PC-3 (cell line): ENCODE measurements around the gene ZNF24. TPM values are rescaled to one million over a fixed set of nuclear protein-coding genes. Genes with fewer than 3 reads are reported as not detected.

Experiments
- ATAC-seq: fragments of 200-7000 bp; cut with Tn5 transposase; 2 replicates; pipeline ENCODE4 v1.9.1; 2020; ENCODE audit warnings: mild to moderate bottlenecking, moderate library complexity
- BruUV-seq: library from RNA; stranded (reverse); fragments of 400-500 nt; replicated peaks from 2 replicates; lab custom pipeline; 2021; lab: Mats Ljungman, UMichigan
- CTCF ChIA-PET: fragments of 300-600 bp; sonication (Branson Sonifier 250); formaldehyde crosslinking; loops from one replicate; lab custom pipeline; 2022; ENCODE audit warnings: antibody characterized with exemption; lab: Charles Lee
- POLR2A ChIA-PET: fragments of 300-600 bp; sonication (Branson Sonifier 250); formaldehyde crosslinking; loops from one replicate; lab custom pipeline; 2022; ENCODE audit warnings: antibody characterized with exemption; ENCODE audit not compliant: unreplicated experiment; lab: Charles Lee
- DNase-seq: peaks from one replicate; pipeline ENCODE4 v3.0.0-alpha.2; 2015
- H2AFZ ChIP-seq: fragments of 300-600 bp; sonication (generic); 2 replicates; pipeline ENCODE4 v1.6.0; 2016; ENCODE audit warnings: antibody characterized with exemption, low read length
- H3F3A ChIP-seq: fragments of 300-600 bp; sonication (generic); one replicate; pipeline ENCODE4 v1.6.0; 2017; ENCODE audit warnings: antibody characterized with exemption, low read length, control low read depth, mild to moderate bottlenecking; ENCODE audit not compliant: unreplicated experiment
- H3K27ac ChIP-seq: fragments of 300-600 bp; sonication (generic); 2 replicates; pipeline ENCODE4 v1.5.1; 2016; ENCODE audit warnings: mild to moderate bottlenecking, low read length
- H3K27me3 ChIP-seq: fragments of 300-600 bp; sonication (generic); 2 replicates; pipeline ENCODE4 v1.6.1; 2016; ENCODE audit warnings: low read length, mixed read lengths
- H3K36me3 ChIP-seq: fragments of 300-600 bp; sonication (generic); 2 replicates; pipeline ENCODE4 v1.6.1; 2016; ENCODE audit warnings: low read depth, mixed run types, low read length, mixed read lengths
- H3K4me1 ChIP-seq: fragments of 300-600 bp; sonication (generic); 2 replicates; pipeline ENCODE4 v1.5.1; 2016; ENCODE audit warnings: low read length; ENCODE audit not compliant: insufficient read depth
- H3K4me2 ChIP-seq: fragments of 300-600 bp; sonication (generic); 2 replicates; pipeline ENCODE4 v1.6.0; 2016; ENCODE audit warnings: low read length
- H3K4me3 ChIP-seq: fragments of 300-600 bp; sonication (generic); 2 replicates; pipeline ENCODE4 v1.5.1; 2016; ENCODE audit warnings: mild to moderate bottlenecking, low read length, mixed read lengths
- H3K79me2 ChIP-seq: fragments of 300-600 bp; sonication (generic); 2 replicates; pipeline ENCODE4 v1.6.1; 2017; ENCODE audit warnings: low read length, mixed read lengths
- H3K9ac ChIP-seq: fragments of 300-600 bp; sonication (generic); 2 replicates; pipeline ENCODE4 v1.6.0; 2016; ENCODE audit warnings: mild to moderate bottlenecking, low read length
- H3K9me2 ChIP-seq: fragments of 300-600 bp; sonication (generic); replicated peaks from 2 replicates; pipeline ENCODE4 v1.6.1; 2016; ENCODE audit warnings: mixed run types, low read length, mixed read lengths
- H3K9me3 ChIP-seq: fragments of 300-600 bp; sonication (generic); 2 replicates; pipeline ENCODE4 v1.6.1; 2016; ENCODE audit warnings: low read length, mixed read lengths
- H4K20me1 ChIP-seq: fragments of 300-600 bp; sonication (generic); 2 replicates; pipeline ENCODE4 v1.6.1; 2016; ENCODE audit warnings: low read length, mixed read lengths
- CTCF ChIP-seq: fragments of 300-600 bp; sonication (generic); conservative IDR thresholded peaks from 2 replicates; pipeline ENCODE4 v1.5.1; 2017; ENCODE audit warnings: antibody characterized with exemption, low read depth, mild to moderate bottlenecking, low read length
- EZH2 ChIP-seq: fragments of 300-600 bp; sonication (generic); IDR thresholded peaks from one replicate; pipeline ENCODE4 v1.6.1; 2017; ENCODE audit warnings: antibody characterized with exemption, mild to moderate bottlenecking, low read length; ENCODE audit not compliant: unreplicated experiment
- EZH2phosphoT487 ChIP-seq: fragments of 300-600 bp; sonication (generic); IDR thresholded peaks from 2 replicates; pipeline ENCODE4 v1.6.1; 2018; ENCODE audit warnings: mild to moderate bottlenecking, antibody characterized with exemption, low read length, borderline replicate concordance
- intact Hi-C: fragments of 100-400 bp; cut with micrococcal nuclease; formaldehyde crosslinking; loops from 2 replicates; pipeline ENCODE4 v1.9.0; 2023
- total RNA-seq: library from RNA; depleted of rRNA; stranded (reverse); fragments of >200 nt; gene quantifications from 2 replicates; pipeline ENCODE4 v1.2.3, GENCODE V29; 2014

ZNF24 gene
- total RNA-seq, 1 experiment from 2014 or later, result 11.0 TPM

DNA sequence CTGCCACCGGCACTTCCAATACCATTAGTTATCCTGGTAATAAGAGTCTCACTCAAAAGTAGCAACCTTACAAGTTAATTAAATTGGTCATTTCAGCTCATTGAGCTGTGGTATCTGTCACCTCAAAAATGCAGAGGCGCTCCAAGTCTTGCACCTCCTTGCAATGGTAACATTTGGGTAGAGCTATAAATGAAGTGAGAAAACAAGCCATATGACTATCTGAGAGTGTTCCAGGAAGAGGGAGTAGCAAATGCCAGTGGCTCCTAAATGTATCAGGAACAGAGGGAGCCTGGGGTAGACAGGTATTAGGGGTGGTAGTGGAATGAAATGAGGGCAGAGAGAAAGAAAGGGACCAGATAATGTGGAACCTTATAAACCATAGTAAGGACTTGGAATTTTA is 48.2 kb downstream of the ZNF24 start:
- H3K27ac ChIP-seq, result no peak overlapping the region
- H3K4me1 ChIP-seq, result no peaks in the 10 kb centered on the region
- H3K9me3 ChIP-seq, result no peaks in the 10 kb centered on the region
- no peaks in the 10 kb centered on the region for H4K20me1 ChIP-seq
- BruUV-seq, result no TSS peak
- no peaks in the 10 kb centered on the region for H3K9me2 ChIP-seq
- no peak overlapping the region for H3K4me3 ChIP-seq
- POLR2A ChIA-PET, result no interaction called here
- peaks cover 13% of the 10 kb centered on the region for H3K79me2 ChIP-seq
- DNase-seq (no peak), ATAC-seq (no peak)
- no peak overlapping the region for H2AFZ ChIP-seq
- no peaks in the 10 kb centered on the region for H3F3A ChIP-seq
- no peak for TF ChIP-seq CTCF
- no peaks in the 10 kb centered on the region for H3K27me3 ChIP-seq
- intact Hi-C loops, result no loop called here
- H3K4me2 ChIP-seq, result no peak overlapping the region
- CTCF ChIA-PET, result no interaction called here
- H3K36me3 ChIP-seq, result peaks cover 9% of the 10 kb centered on the region
- H3K9ac ChIP-seq, result no peak overlapping the region

DNA sequence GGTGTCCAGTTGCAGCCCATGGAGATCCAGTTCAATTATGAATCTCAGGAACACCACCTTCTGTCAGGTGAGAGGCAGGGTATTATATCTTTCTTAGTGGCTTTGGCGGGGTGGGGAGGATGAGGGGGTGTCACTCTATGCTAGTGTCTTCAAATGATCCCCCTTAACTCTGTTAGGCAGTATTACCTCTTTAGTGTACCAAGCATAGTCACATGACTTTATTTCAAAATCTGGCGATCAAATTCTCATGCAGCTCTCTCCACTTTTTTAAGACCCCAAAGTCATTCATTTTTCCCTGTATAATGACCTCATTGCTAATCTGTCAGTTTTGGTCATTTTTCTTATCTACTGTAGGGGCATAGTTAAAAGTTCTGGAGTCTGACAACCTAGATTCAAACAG is 53.1 kb downstream of the ZNF24 start:
- peak overlapping the region; percentile 82 for H3K4me3 ChIP-seq
- H3K27me3 ChIP-seq, result no peaks in the 10 kb centered on the region
- no TSS peak for BruUV-seq
- no peak for DNase-seq
- peak overlapping the region; percentile 84 for H3K4me2 ChIP-seq
- peak overlapping the region; percentile 92; the same call in 1 of the 2 replicates for H3K9ac ChIP-seq
- ATAC-seq, result no peak
- peaks cover 4% of the 10 kb centered on the region; the same call in 1 of the 2 replicates for H3K36me3 ChIP-seq
- no peaks in the 10 kb centered on the region; the same call in 1 of the 2 replicates for H3K4me1 ChIP-seq
- H3F3A ChIP-seq, result no peaks in the 10 kb centered on the region
- TF ChIP-seq CTCF (no peak), EZH2 (no peak), EZH2phosphoT487 (no peak)
- intact Hi-C loops, result loop anchor here (2.0 kb wide), 1 partner anchor 54 kb away; the partner anchor contains the start of gene ZNF24
- ChIA-PET POLR2A (no interaction called here), CTCF (no interaction called here)
- no peak overlapping the region for H3K27ac ChIP-seq
- no peaks in the 10 kb centered on the region for H4K20me1 ChIP-seq
- no peaks in the 10 kb centered on the region for H3K9me2 ChIP-seq
- H2AFZ ChIP-seq, result no peak overlapping the region
- peaks cover 27% of the 10 kb centered on the region for H3K79me2 ChIP-seq
- no peaks in the 10 kb centered on the region for H3K9me3 ChIP-seq

GRCh38 chr18:35290094-35290735 is 54.0 kb downstream of the ZNF24 start, which contains the start of gene ZSCAN30:
Gene ZSCAN30, minus strand, starts transcription at chr18:35290229. Its CDS starts 25,877 bp downstream, at chr18:35264352.
- peak within 1 kb of the TSS; percentile 92 for H3K9ac ChIP-seq
- no peak for TF ChIP-seq EZH2
- no peak for TF ChIP-seq EZH2phosphoT487
- no peak for TF ChIP-seq CTCF
- peak within 1 kb of the TSS; percentile 87 for H2AFZ ChIP-seq
- H3K4me1 ChIP-seq, result no peaks in the 10 kb centered on the region; the same call in 1 of the 2 replicates
- ATAC-seq (peak; percentile 94), DNase-seq (peak; percentile 79)
- H3K36me3 ChIP-seq, result peaks cover 4% of the 10 kb centered on the region; the same call in 1 of the 2 replicates
- H3K27me3 ChIP-seq, result no peaks in the 10 kb centered on the region
- H3K79me2 ChIP-seq, result peaks cover 27% of the 10 kb centered on the region
- no peaks in the 10 kb centered on the region for H4K20me1 ChIP-seq
- H3F3A ChIP-seq, result no peaks in the 10 kb centered on the region
- peak within 1 kb of the TSS; percentile 84 for H3K4me2 ChIP-seq
- no peaks in the 10 kb centered on the region for H3K9me3 ChIP-seq
- no TSS peak for BruUV-seq
- H3K27ac ChIP-seq, result peak within 1 kb of the TSS; percentile 56
- ChIA-PET CTCF (interaction anchor here (0.6 kb wide), 1 partner anchor 461 kb away, joined by 8 read pairs; no protein-coding TSS in a partner anchor), POLR2A (interaction anchor here (0.6 kb wide), 1 partner anchor 58 kb away, joined by 10 read pairs; no protein-coding TSS in a partner anchor)
- no peaks in the 10 kb centered on the region for H3K9me2 ChIP-seq
- intact Hi-C loops, result loop anchor here (2.0 kb wide), 1 partner anchor 55 kb away; the partner anchor contains the start of gene ZNF24
- H3K4me3 ChIP-seq, result peak within 1 kb of the TSS; percentile 82
